Memory B cell (primary cell): ENCODE data around the gene GUK1.

Experiments
- ATAC-seq: fragments of 150-1000 bp; cut with Tn5 transposase; 2 replicates; pipeline ENCODE4 v1.10.0; 2021; ENCODE audit warnings: low read depth, mild to moderate bottlenecking, moderate library complexity
- DNase-seq, 2 donors: peaks; one replicate each; pipeline ENCODE4 v3.0.0; 2022; ENCODE audit warnings: low spot score in 2 of 2
- H3K27ac Mint-ChIP-seq: one replicate; pipeline ENCODE4 v1.8.0; 2022; ENCODE audit warnings: mild to moderate bottlenecking, moderate library complexity, mixed read lengths
- H3K27me3 Mint-ChIP-seq: one replicate; pipeline ENCODE4 v1.8.0; 2022; ENCODE audit warnings: mixed read lengths
- H3K36me3 Mint-ChIP-seq: one replicate; pipeline ENCODE4 v1.8.0; 2022; ENCODE audit warnings: mild to moderate bottlenecking, mixed read lengths
- H3K4me1 Mint-ChIP-seq: one replicate; pipeline ENCODE4 v1.8.0; 2022; ENCODE audit warnings: mixed read lengths
- H3K4me3 Mint-ChIP-seq: one replicate; pipeline ENCODE4 v1.8.0; 2022; ENCODE audit warnings: mild to moderate bottlenecking, moderate library complexity, mixed read lengths
- H3K9me3 Mint-ChIP-seq: one replicate; pipeline ENCODE4 v1.8.0; 2022; ENCODE audit warnings: mixed read lengths

Gene GUK1

DNA sequence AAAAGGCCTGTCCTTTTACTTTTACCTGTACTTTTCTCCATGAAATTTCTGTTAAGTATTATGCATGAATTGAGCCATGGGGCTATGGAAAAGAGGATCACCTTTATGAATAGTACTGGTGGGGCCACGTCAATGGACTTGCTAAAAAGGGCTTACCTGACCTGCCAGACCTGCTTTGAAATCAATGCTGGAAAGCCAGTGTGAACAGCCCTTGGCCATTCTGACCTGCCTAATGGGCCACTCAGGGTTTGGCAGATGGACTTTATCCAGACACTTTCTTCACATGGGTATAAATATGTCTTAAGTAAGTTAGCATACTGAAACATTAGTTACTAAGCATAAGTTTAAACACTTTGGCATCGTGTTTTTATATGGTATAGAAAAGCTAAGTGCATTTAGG is 8.3 kb upstream of the GUK1 start:
- Mint-ChIP-seq H3K9me3 (no peaks in the 10 kb centered on the region), H3K36me3 (no peaks in the 10 kb centered on the region), H3K27ac (no peak overlapping the region), H3K27me3 (peaks cover 2% of the 10 kb centered on the region), H3K4me3 (no peak overlapping the region), H3K4me1 (no peaks in the 10 kb centered on the region)
- DNase-seq (no peak), ATAC-seq (no peak)

DNA sequence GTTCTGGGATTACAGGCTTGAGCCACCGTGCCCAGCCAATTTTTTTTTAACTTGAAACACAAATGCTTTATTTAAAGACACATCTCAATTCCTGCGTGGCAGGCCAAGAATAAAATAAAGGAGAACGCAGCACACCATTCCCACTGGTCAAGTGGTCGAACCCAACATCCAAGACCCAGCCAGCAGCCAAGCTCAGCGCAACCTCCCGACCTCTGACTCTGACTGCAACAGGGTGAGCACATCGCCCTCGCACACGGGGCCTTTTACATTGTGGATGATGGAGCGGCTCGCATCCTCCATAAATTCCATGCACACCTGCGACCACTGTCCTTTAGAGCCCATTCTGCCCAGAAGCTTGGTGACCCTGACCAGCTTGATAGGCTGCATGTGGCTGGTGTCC is 5.5 kb upstream of the GUK1 start:
- ATAC-seq, result no peak
- H3K4me3 Mint-ChIP-seq, result no peak overlapping the region
- H3K27me3 Mint-ChIP-seq, result peaks cover 2% of the 10 kb centered on the region
- peaks cover 6% of the 10 kb centered on the region for H3K4me1 Mint-ChIP-seq
- no peaks in the 10 kb centered on the region for H3K36me3 Mint-ChIP-seq
- H3K27ac Mint-ChIP-seq, result no peak overlapping the region
- H3K9me3 Mint-ChIP-seq, result no peaks in the 10 kb centered on the region
- no peak for DNase-seq

DNA sequence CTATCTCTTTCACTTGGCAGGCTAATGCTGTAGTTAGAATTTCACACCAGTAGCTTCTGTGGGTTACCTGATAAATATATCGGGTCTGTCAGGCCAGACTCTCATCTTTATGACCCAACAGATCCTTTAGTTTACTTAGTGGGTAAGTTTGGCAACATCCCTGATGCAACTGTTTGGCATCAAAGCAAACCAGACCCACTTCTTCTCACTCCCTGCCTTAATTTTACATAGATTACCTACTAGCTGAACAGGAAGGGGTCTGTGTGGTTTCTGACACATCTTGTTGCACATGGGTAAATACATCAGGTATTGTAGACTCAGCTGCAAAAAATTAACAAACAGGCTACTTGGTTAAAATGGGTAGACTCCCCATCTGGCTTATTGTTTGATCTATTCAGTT is 3.2 kb upstream of the GUK1 start:
- Mint-ChIP-seq H3K27ac (peak overlapping the region; percentile 91), H3K4me3 (no peak overlapping the region), H3K9me3 (no peaks in the 10 kb centered on the region), H3K36me3 (no peaks in the 10 kb centered on the region), H3K4me1 (peaks cover 12% of the 10 kb centered on the region), H3K27me3 (peaks cover 2% of the 10 kb centered on the region)
- ATAC-seq (no peak), DNase-seq (no peak)

DNA sequence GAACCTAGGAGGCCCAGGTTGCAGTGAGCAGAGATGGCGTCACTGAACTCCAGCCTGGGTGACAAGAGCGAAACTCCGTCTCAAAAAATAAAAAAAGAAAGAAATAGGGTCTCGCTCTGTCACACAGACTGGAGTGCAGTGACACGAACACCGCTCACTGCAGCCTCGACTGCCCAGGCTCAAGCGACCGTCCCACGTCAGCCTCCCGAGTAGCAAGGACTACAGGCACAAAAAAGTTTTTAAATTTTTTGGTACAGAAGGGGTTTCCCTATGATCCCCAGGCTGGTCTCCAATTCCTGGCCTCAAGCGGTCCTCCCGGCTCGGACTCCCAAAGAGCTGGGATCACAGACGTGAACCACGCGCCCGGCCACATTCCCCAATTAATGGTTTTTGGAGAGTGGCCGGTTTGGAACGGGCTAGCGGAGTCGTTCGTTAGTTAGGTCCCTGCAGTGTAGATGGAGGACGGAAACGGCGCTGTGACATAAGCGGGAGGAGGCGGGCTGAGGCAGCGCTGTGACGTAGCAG is 611 bp upstream of the GUK1 start:
- Mint-ChIP-seq H3K27me3 (peaks cover 2% of the 10 kb centered on the region), H3K4me1 (peaks cover 21% of the 10 kb centered on the region), H3K27ac (peak overlapping the region; percentile 91), H3K4me3 (peak overlapping the region; percentile 90), H3K36me3 (no peaks in the 10 kb centered on the region), H3K9me3 (no peaks in the 10 kb centered on the region)
- DNase-seq, result no peak
- ATAC-seq, result no peak

DNA sequence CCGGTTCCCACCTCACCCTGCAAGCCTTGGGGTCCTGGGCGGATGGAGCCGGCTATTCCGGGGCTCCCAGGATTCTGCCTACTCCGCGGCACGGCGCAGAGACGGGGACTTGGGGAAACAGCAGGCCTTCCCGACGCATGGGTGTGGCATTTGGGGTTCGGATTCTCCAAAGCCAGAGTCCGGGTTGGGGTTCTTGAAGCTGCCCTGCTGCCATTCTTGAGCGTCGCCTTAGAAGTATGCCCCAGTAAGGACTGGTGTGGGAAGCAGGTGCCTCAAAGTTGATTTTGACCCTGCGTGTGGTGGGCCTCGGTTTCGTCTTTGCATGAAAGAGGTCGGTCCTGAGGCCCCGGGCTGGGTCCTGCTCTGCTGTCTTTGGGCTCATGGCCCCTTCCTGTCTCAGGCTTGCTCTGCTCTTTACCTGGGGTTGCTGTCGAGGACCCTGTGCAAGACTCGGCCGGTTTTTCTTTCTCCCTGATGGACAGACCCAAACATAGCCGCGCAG is 696 bp downstream of the GUK1 start:
- no peaks in the 10 kb centered on the region for H3K9me3 Mint-ChIP-seq
- DNase-seq, result no peak
- peaks cover 1% of the 10 kb centered on the region for H3K36me3 Mint-ChIP-seq
- peak overlapping the region; percentile 90 for H3K4me3 Mint-ChIP-seq
- H3K4me1 Mint-ChIP-seq, result peaks cover 21% of the 10 kb centered on the region
- peak overlapping the region; percentile 91 for H3K27ac Mint-ChIP-seq
- H3K27me3 Mint-ChIP-seq, result no peaks in the 10 kb centered on the region
- ATAC-seq, result no peak

DNA sequence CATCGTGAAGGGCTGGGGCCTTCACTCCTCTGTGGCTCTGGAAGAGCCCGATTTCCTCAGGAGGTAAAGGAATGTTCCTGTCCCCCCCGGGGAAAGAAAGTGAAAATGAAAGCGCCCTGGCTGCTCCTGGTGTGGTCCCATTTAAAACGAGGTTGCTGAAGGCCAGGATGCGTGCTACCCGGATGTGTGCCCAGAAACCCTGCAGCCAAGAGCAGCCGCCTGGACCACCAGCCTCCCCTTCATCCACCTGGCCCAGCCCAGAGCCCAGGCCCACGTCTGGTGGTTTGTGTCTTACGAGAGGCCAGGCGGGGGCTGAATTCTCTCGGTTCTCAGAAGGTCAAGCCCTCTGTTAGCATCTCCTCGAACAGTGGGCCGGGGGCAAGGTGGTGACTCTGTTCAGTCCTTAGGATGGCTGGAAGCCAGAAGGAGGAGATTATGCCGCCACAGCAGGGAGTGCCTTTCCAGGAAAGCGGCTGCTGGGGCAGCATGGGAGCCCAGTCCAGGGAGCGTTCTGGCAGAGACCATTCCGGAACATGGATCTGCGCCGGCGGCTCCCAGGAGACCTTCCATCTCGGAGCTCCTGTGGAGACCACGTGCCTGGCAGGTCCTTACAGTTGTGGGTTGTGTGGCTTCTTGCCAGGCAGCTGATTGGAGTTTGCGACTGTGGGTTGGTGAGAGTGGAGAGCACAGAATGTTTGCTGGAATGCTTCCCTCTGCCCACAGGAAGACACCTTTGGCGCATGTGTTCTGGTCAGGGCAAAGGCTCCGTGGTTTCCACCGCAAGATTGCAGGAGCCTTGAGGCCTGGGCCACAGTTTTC is 1.4 kb downstream of the GUK1 start:
- peak in 1 of 2 donors; percentile 12 for DNase-seq

DNA sequence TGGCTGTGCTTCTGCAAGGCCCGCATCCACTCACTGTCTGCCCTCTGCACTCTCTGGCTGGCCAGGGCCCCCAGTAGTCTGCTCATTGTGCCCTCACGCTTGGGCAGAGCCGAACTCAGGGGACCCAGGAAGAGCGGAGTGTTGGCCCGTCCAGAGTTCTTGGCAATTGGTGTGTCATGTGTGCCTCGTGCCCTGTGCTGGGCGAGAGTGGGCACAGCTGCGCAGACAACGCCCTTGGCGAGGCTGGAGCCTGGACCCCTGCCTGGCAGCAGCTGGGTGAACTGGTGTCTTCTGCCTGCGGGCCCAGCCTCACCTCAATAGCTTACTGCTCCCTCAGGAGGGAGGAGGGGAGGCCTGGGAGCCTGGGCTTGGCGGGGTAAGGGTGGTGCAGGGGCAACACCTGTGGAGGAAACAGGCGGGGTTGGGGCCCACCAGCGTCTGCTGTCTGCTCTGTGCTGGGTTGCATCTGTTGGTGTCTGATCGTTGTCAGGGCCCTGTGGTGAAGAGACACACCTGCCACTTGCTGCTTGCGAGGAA is 2.1 kb downstream of the GUK1 start:
- no peak for ATAC-seq
- no peaks in the 10 kb centered on the region for H3K27me3 Mint-ChIP-seq
- DNase-seq, result peak in 1 of 2 donors; percentile 12
- H3K9me3 Mint-ChIP-seq, result no peaks in the 10 kb centered on the region
- H3K4me3 Mint-ChIP-seq, result peak overlapping the region; percentile 27
- H3K36me3 Mint-ChIP-seq, result peaks cover 1% of the 10 kb centered on the region
- H3K4me1 Mint-ChIP-seq, result peaks cover 20% of the 10 kb centered on the region
- H3K27ac Mint-ChIP-seq, result no peak overlapping the region

More for the DNA sequence above, 1.4 kb downstream of the GUK1 start:
- no peaks in the 10 kb centered on the region for H3K27me3 Mint-ChIP-seq
- peak overlapping the region; percentile 91 for H3K27ac Mint-ChIP-seq
- H3K9me3 Mint-ChIP-seq, result no peaks in the 10 kb centered on the region
- no peak for ATAC-seq
- H3K4me3 Mint-ChIP-seq, result peak overlapping the region; percentile 90
- peaks cover 21% of the 10 kb centered on the region for H3K4me1 Mint-ChIP-seq
- peaks cover 1% of the 10 kb centered on the region for H3K36me3 Mint-ChIP-seq

DNA sequence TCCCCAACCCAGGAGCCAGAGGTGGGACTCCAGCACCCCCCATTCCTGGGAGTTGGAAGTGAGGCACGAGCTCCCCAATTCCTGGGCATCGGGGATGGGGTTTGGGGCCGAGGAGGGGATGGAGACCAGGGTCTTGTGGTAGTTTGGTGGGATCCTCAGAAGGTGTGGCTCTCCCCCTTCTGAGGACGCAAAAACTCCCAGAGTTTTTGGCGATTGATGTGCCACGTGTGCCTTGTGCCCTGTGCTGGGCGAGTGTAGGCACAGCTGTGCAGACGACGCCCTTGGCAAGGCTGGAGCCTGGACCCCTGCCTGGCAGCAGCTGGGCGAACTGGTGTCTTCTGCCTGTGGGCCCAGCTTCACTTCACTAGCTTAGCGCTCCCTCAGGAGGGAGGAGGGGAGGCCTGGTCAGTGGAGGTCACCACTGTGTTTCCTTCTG is 2.6 kb downstream of the GUK1 start:
- DNase-seq (peak in 1 of 2 donors; percentile 9), ATAC-seq (no peak)
- H3K4me1 Mint-ChIP-seq, result peaks cover 18% of the 10 kb centered on the region
- H3K27ac Mint-ChIP-seq, result no peak overlapping the region
- H3K4me3 Mint-ChIP-seq, result peak overlapping the region; percentile 27
- H3K9me3 Mint-ChIP-seq, result no peaks in the 10 kb centered on the region
- no peaks in the 10 kb centered on the region for H3K27me3 Mint-ChIP-seq
- H3K36me3 Mint-ChIP-seq, result peaks cover 1% of the 10 kb centered on the region

- H3K27me3 Mint-ChIP-seq, result no peaks in the 10 kb centered on the region
- no peaks in the 10 kb centered on the region for H3K9me3 Mint-ChIP-seq
- H3K36me3 Mint-ChIP-seq, result peaks cover 1% of the 10 kb centered on the region
- H3K4me3 Mint-ChIP-seq, result peak overlapping the region; percentile 43
- DNase-seq, result peak in 1 of 2 donors; percentile 8
- H3K4me1 Mint-ChIP-seq, result peaks cover 16% of the 10 kb centered on the region
- ATAC-seq, result no peak
- no peak overlapping the region for H3K27ac Mint-ChIP-seq
Measured at GRCh38 chr1:228143480-228144192, 3.6 kb downstream of the GUK1 start.

DNA sequence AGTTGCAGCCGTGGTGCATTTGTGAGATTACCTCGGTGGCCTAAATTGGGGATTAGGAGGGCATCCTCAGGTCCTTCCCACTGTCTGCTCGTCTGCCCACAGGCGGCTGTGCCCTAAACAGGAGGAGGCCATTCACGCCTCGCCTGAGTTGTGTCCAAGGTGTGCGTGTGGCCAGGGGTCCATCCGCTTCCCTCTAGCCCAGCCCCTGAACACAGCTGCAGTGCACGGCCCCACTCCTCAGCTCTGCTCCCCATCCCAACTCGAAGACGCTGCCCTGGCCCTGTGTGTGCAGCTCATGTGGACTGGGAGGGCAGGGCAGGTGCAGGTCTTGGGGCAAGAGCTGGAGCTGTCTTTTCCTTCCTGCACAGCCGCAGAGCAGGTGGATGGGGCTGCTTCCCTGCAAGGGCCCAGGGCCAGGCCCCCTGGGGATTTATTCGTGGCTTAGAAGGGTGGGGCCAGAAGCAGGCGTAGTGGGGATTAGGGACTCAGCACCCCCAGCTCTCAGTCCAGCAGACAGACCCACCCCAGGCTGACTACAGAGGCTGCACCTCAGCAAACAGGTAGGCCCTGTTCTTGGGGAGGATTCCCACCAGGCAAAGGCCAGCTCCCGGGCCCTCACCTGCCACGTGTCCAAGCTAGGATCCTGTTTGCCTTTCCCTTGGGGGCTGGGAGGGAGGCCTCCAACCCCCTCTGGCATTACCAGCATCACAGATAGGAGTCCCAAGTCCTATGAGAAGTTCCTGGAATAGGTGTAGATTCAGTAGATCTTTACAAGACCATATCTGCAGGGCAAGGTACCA is 4.3 kb downstream of the GUK1 start:
- no peak overlapping the region for H3K4me3 Mint-ChIP-seq
- ATAC-seq, result no peak

GRCh38 chr1:228144993-228145343 is 4.9 kb downstream of the GUK1 start:
- DNase-seq (no peak), ATAC-seq (no peak)
- Mint-ChIP-seq H3K27me3 (no peaks in the 10 kb centered on the region), H3K27ac (no peak overlapping the region), H3K36me3 (peaks cover 3% of the 10 kb centered on the region), H3K4me3 (no peak overlapping the region), H3K4me1 (peaks cover 16% of the 10 kb centered on the region), H3K9me3 (no peaks in the 10 kb centered on the region)

More for the DNA sequence above, 4.3 kb downstream of the GUK1 start:
- H3K36me3 Mint-ChIP-seq, result peaks cover 3% of the 10 kb centered on the region
- no peaks in the 10 kb centered on the region for H3K27me3 Mint-ChIP-seq
- no peak overlapping the region for H3K27ac Mint-ChIP-seq
- H3K4me1 Mint-ChIP-seq, result peaks cover 16% of the 10 kb centered on the region
- H3K9me3 Mint-ChIP-seq, result no peaks in the 10 kb centered on the region
- DNase-seq, result no peak

GRCh38 chr1:228145463-228146416 is 5.7 kb downstream of the GUK1 start:
- Mint-ChIP-seq H3K27ac (no peak overlapping the region), H3K36me3 (peaks cover 3% of the 10 kb centered on the region), H3K27me3 (no peaks in the 10 kb centered on the region), H3K4me1 (peaks cover 16% of the 10 kb centered on the region), H3K4me3 (no peak overlapping the region), H3K9me3 (no peaks in the 10 kb centered on the region)
- DNase-seq (no peak), ATAC-seq (no peak)
